Anterior cingulate cortex (tissue), 58 donors: ENCODE results near the gene ZCCHC3.
"Not testable (repeated sequence)": the region's sequence is repeated elsewhere in the genome, so short reads cannot be mapped to it uniquely, and the experiment has no call there.

Source experiments
- DNase-seq, 58 donors: peaks; one replicate each; lab custom pipeline; 2025; lab: John Stamatoyannopoulos, UW

The ZCCHC3 gene

GRCh38 chr20:330233-331149 is 33.1 kb downstream of the ZCCHC3 start:
- peak in 39 of 58 donors; percentile 11 to 63 (median 37) for DNase-seq

- DNase-seq, result no peak
Observed at GRCh38 chr20:334578-334977, 37.2 kb downstream of the ZCCHC3 start.

- DNase-seq, result not testable (repeated sequence)
Observed at GRCh38 chr20:336040-336439, 38.7 kb downstream of the ZCCHC3 start.

- DNase-seq, result no peak
Observed at GRCh38 chr20:341682-342081, 44.3 kb downstream of the ZCCHC3 start.

- no peak for DNase-seq
Observed at GRCh38 chr20:343107-343506, 45.7 kb downstream of the ZCCHC3 start.

GRCh38 chr20:346033-346639 is 48.8 kb downstream of the ZCCHC3 start:
- no peak for DNase-seq

GRCh38 chr20:346640-347316 is 49.4 kb downstream of the ZCCHC3 start, which contains the start of gene NRSN2:
Gene NRSN2, plus strand, starts transcription at chr20:347111. Its CDS starts 2,533 bp downstream, at chr20:349644.
- DNase-seq, result peak in 54 of 58 donors; percentile 27 to 82 (median 60)

GRCh38 chr20:347317-347639 is 49.9 kb downstream of the ZCCHC3 start:
- DNase-seq, result no peak

GRCh38 chr20:347640-348484 is 50.5 kb downstream of the ZCCHC3 start:
- DNase-seq, result peak; percentile 50 to 97 (median 89)

GRCh38 chr20:348972-349841 is 51.8 kb downstream of the ZCCHC3 start:
- no peak for DNase-seq
